Mucosa of descending colon (tissue), 3 donors: ENCODE data around the gene ANO2. TPM values are rescaled to one million over a fixed set of nuclear protein-coding genes. Genes with fewer than 3 reads are reported as not detected.

Source experiments
- ATAC-seq: fragments of 200-7000 bp; cut with Tn5 transposase; one replicate; pipeline ENCODE4 v1.9.1; 2020; ENCODE audit warnings: mild to moderate bottlenecking, moderate library complexity
- DNase-seq, 3 donors: peaks; one replicate each; pipeline ENCODE4 v3.0.0-alpha.2; 2020
- H3K36me3 ChIP-seq: fragments of 200-600 bp; one replicate; pipeline ENCODE4 v1.8.0; 2021; ENCODE audit warnings: low read depth, mild to moderate bottlenecking
- H3K4me1 ChIP-seq: fragments of 200-600 bp; one replicate; pipeline ENCODE4 v1.8.0; 2021; ENCODE audit warnings: low read depth, mild to moderate bottlenecking
- H3K4me3 ChIP-seq: fragments of 200-600 bp; one replicate; pipeline ENCODE4 v1.8.0; 2021; ENCODE audit warnings: mild to moderate bottlenecking
- H3K9me3 ChIP-seq: fragments of 200-600 bp; one replicate; pipeline ENCODE4 v1.8.0; 2021; ENCODE audit warnings: mild to moderate bottlenecking
- intact Hi-C, 2 donors: fragments of 100-400 bp; cut with DNase I in 1 of 2; cut with micrococcal nuclease in 1 of 2; formaldehyde crosslinking; loops; one replicate each; pipeline versions ENCODE4 v1.11.0 to v1.11.1; 2022; cut with DNase I, micrococcal nuclease
- total RNA-seq, 3 donors: library from RNA; stranded (reverse); fragmentation: NEBNext Ultra II Directional in 2 of 3; extraction: Animal tissue kit (Norgen Biotek cat#: 25700) in 2 of 3; gene quantifications; one replicate each; pipeline versions ENCODE4 v1.2.1 to v1.2.4, GENCODE V29; 2021 to 2023
- TF ChIP-seq, protein P1 (sequence below): fragments of 200-600 bp; IDR thresholded peaks from one replicate; pipeline ENCODE4 v1.8.0; 2022; ENCODE audit warnings: antibody characterized with exemption, mild to moderate bottlenecking
- donor health status: DM: no; HTN: no; CAD: no; lungs with moderate emphysema.
- donor health status: DM: no; HTN: no; CAD: no.
- donor health status: DM: no; HTN: yes; CAD: no.

The ANO2 gene
- total RNA-seq, 3 donors from 2014 or later: 0.58 to 5.1 (median 3.1) TPM

DNA sequence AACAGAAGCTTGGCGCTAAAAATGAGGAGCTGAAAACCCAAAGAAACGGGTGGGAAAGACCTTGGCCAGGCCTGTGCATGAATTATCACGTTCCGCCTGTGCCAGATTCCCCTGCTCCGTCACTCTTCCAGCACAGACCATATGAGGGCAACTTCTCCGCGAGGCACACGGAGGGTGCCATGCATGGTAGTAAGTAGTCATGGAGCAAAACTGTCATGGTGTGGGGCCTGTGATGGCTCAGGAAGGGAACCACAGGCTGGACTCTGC is 148.2 kb downstream of the ANO2 start:
- no peaks in the 10 kb centered on the region for H3K4me1 ChIP-seq
- ATAC-seq (no peak), DNase-seq (no peak)
- intact Hi-C loops: no loop called here
- TF ChIP-seq, protein P1, sequence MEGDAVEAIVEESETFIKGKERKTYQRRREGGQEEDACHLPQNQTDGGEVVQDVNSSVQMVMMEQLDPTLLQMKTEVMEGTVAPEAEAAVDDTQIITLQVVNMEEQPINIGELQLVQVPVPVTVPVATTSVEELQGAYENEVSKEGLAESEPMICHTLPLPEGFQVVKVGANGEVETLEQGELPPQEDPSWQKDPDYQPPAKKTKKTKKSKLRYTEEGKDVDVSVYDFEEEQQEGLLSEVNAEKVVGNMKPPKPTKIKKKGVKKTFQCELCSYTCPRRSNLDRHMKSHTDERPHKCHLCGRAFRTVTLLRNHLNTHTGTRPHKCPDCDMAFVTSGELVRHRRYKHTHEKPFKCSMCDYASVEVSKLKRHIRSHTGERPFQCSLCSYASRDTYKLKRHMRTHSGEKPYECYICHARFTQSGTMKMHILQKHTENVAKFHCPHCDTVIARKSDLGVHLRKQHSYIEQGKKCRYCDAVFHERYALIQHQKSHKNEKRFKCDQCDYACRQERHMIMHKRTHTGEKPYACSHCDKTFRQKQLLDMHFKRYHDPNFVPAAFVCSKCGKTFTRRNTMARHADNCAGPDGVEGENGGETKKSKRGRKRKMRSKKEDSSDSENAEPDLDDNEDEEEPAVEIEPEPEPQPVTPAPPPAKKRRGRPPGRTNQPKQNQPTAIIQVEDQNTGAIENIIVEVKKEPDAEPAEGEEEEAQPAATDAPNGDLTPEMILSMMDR: no peak
- no peak overlapping the region for H3K4me3 ChIP-seq
- no peaks in the 10 kb centered on the region for H3K9me3 ChIP-seq
- no peaks in the 10 kb centered on the region for H3K36me3 ChIP-seq

DNA sequence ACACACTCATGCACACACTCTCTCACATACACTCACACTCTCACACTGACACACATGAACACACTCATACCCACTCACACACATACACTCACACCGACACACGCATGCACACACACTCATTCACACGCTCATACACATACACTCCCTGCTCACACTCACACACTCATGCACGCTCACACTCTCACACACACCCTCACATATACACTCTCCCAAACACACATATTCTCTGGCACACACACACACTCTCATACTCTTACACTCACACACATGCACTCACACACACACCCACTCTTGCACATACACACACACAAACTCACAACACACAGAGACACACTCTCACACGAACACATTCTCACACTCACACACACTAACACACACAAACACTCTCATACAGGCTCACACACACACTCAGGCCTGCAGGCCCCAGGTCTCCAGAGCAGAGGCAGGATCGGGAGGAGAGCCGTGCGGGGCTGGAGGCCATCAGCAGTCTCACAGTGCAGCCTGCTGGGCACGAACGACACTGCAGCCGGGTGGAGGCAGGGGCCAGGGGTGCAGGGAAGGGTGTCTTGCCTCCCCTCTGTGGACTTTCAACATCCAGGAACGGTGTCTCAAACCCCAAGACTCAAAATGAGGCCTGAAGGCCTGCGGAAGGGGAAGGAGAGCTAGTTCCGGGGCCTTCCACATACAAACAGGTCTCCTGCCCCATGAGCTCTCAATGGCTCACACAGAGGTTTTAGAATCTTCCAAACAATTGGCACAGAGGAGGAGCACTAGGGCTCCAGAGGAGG is 148.7 kb downstream of the ANO2 start:
- intact Hi-C loops: no loop called here
- Histone ChIP-seq H3K36me3 (no peaks in the 10 kb centered on the region), H3K4me1 (no peaks in the 10 kb centered on the region), H3K4me3 (no peak overlapping the region), H3K9me3 (no peaks in the 10 kb centered on the region)
- TF ChIP-seq, protein P1: peak; percentile 60
- ATAC-seq: peak; percentile 81
- DNase-seq: peak in 2 of 3 donors; percentile 50 to 69

DNA sequence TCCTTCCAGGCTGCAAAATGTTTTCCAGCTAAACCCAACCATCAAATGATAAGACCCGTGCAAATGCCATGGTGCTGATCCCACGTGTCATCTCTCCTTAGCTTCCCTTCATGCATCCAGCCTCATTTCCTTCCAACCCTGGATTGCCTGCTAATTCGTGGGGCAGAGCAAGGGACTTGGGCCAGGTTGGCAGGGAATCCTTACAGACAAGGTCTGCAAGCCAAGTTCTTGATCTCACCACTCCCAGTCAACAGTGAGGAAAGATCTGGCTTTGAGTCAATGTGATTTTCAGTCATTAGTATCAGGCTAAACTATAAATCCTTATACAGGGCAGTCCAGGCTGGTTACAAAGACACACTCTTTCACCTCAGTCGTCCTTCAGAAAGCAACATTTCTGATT is 150.9 kb downstream of the ANO2 start:
- Histone ChIP-seq H3K36me3 (no peaks in the 10 kb centered on the region), H3K4me1 (no peaks in the 10 kb centered on the region), H3K9me3 (no peaks in the 10 kb centered on the region), H3K4me3 (no peak overlapping the region)
- TF ChIP-seq, protein P1: no peak
- no peak for DNase-seq
- intact Hi-C loops: no loop called here
- no peak for ATAC-seq

DNA sequence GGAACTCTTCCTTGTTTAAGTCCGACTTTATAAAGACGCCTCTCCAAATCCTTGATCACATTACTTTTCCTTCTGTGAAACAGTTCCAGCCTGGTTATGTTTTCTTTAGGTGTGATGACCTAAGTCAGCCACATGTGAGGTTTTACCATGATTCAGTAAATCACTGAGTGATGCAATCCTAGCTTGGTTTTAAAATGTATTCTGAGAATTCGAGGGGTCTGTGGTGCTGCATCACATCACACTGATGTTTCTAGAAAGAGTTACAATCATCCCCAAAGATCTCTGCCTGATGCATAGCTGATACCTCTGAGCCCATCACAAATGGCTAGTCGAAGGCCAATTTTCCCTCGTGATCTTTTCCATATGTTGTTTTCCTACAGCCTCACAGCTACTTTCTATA is 152.7 kb downstream of the ANO2 start:
- H3K4me1 ChIP-seq: no peaks in the 10 kb centered on the region
- H3K4me3 ChIP-seq: no peak overlapping the region
- TF ChIP-seq, protein P1: no peak
- DNase-seq (no peak), ATAC-seq (no peak)
- no peaks in the 10 kb centered on the region for H3K9me3 ChIP-seq
- intact Hi-C loops: no loop called here
- H3K36me3 ChIP-seq: no peaks in the 10 kb centered on the region

DNA sequence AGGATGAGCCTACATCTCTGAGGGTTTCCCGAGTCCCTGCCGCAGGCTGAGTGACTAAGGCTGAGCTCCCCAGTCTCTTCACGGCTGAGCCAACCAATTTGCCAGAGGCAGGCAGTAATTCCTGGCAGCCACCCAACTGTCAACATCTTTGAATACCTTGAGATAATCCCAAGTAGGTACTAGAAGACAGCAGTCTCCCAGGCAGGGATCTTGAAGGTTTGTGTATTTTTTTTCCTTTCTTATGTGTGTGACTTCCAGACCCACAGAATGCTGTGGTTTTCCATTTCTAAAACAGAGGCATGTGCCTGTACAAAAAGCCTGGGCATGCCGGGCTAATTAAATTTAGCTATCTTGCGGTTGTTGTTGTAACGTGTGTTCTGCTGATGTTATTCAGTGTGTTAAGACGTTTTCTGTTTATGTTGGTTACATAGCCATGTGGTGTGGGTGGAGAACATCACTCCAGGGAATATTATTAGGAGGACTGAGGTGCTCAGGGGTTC is 155.5 kb downstream of the ANO2 start:
- intact Hi-C loops: no loop called here
- DNase-seq (no peak), ATAC-seq (no peak)

More for the DNA sequence above, 155.5 kb downstream of the ANO2 start:
- TF ChIP-seq, protein P1: no peak
- no peaks in the 10 kb centered on the region for H3K36me3 ChIP-seq
- H3K4me3 ChIP-seq: no peak overlapping the region
- no peaks in the 10 kb centered on the region for H3K4me1 ChIP-seq
- H3K9me3 ChIP-seq: no peaks in the 10 kb centered on the region
